HEK293 (cell line): ENCODE data around the gene C2CD4C.

ENCODE experiments used
- CTCF ChIA-PET: fragments of 350-600 bp; formaldehyde crosslinking; extraction: SDS; loops from one replicate; lab custom pipeline; 2021; ENCODE audit warnings: antibody characterized with exemption; lab: Yijun Ruan, JAX
- POLR2A ChIA-PET: fragments of 300-600 bp; formaldehyde crosslinking; extraction: SDS; loops from one replicate; lab custom pipeline; 2020; ENCODE audit warnings: antibody characterized with exemption, inconsistent platforms; lab: Yijun Ruan, JAX
- H3K27ac ChIP-seq: fragments of 200-500 bp; sonication (Bioruptor generic); 2 replicates; pipeline ENCODE4 v1.5.1; 2014; ENCODE audit warnings: low read depth, low read length, control low read depth, inconsistent platforms; ENCODE audit errors: extremely low read depth
- H3K36me3 ChIP-seq, 2 experiments: fragments of 200-500 bp in 1 of 2; sonication (Bioruptor generic) in 1 of 2; 1 replicate in 1 of 2; 2 replicates in 1 of 2; pipeline ENCODE4 v1.5.1; 2014 to 2017; ENCODE audit warnings: inconsistent platforms in 2 of 2, low read length in 2 of 2; ENCODE audit not compliant: control insufficient read depth in 2 of 2, insufficient read depth in 1 of 2
- H3K4me1 ChIP-seq: fragments of 200-500 bp; sonication (Bioruptor generic); 2 replicates; pipeline ENCODE4 v1.5.1; 2014; ENCODE audit warnings: mild to moderate bottlenecking, low read length, inconsistent platforms; ENCODE audit not compliant: control insufficient read depth, insufficient read depth
- H3K4me3 ChIP-seq: 2 replicates; pipeline ENCODE4 v1.5.1; 2011; ENCODE audit warnings: low read depth, mild to moderate bottlenecking, control low read depth, low read length, moderate library complexity
- H3K9me3 ChIP-seq: fragments of 200-500 bp; sonication (Bioruptor generic); 2 replicates; pipeline ENCODE4 v1.5.1; 2014; ENCODE audit warnings: low read depth, low read length, inconsistent platforms; ENCODE audit not compliant: control insufficient read depth, insufficient read depth
- BCL11B ChIP-seq: fragments of 450-650 bp; formaldehyde crosslinking; IDR thresholded peaks from 2 replicates; pipeline ENCODE4 v1.5.1; 2016; ENCODE audit warnings: low read depth, missing biosample characterization, missing genetic modification characterization
- KLF17 ChIP-seq: fragments of 450-650 bp; formaldehyde crosslinking; IDR thresholded peaks from 2 replicates; pipeline ENCODE4 v1.5.1; 2016; ENCODE audit warnings: missing biosample characterization, missing genetic modification characterization
- MYNN ChIP-seq: fragments of 450-650 bp; formaldehyde crosslinking; IDR thresholded peaks from 2 replicates; pipeline ENCODE4 v1.5.1; 2016; ENCODE audit warnings: missing biosample characterization, missing genetic modification characterization, borderline replicate concordance
- TSHZ1 ChIP-seq: fragments of 450-650 bp; formaldehyde crosslinking; IDR thresholded peaks from 2 replicates; pipeline ENCODE4 v1.5.1; 2016; ENCODE audit warnings: missing biosample characterization, missing genetic modification characterization, borderline replicate concordance
- ZBTB49 ChIP-seq: fragments of 450-650 bp; formaldehyde crosslinking; IDR thresholded peaks from 2 replicates; pipeline ENCODE4 v1.5.1; 2016; ENCODE audit warnings: missing biosample characterization, missing genetic modification characterization, low read depth
- ZEB2 ChIP-seq: fragments of 450-650 bp; formaldehyde crosslinking; IDR thresholded peaks from 2 replicates; pipeline ENCODE4 v1.5.1; 2016; ENCODE audit warnings: missing biosample characterization, missing genetic modification characterization
- ZNF112 ChIP-seq: fragments of 450-650 bp; formaldehyde crosslinking; IDR thresholded peaks from 2 replicates; pipeline ENCODE4 v1.5.0; 2017; ENCODE audit warnings: missing biosample characterization, missing genetic modification characterization
- ZNF24 ChIP-seq: fragments of 450-650 bp; formaldehyde crosslinking; IDR thresholded peaks from 2 replicates; pipeline ENCODE4 v1.5.1; 2016; ENCODE audit warnings: missing biosample characterization, missing genetic modification characterization
- ZNF549 ChIP-seq: fragments of 450-650 bp; IDR thresholded peaks from 2 replicates; pipeline ENCODE4 v1.5.1; 2018; ENCODE audit warnings: missing biosample characterization, missing genetic modification characterization, mild to moderate bottlenecking, inconsistent platforms, moderate library complexity
- ZNF610 ChIP-seq: fragments of 450-650 bp; formaldehyde crosslinking; IDR thresholded peaks from 2 replicates; pipeline ENCODE4 v1.5.1; 2016; ENCODE audit warnings: missing biosample characterization, missing genetic modification characterization, borderline replicate concordance
- ZNF639 ChIP-seq: fragments of 450-650 bp; formaldehyde crosslinking; IDR thresholded peaks from 2 replicates; pipeline ENCODE4 v1.5.1; 2016; ENCODE audit warnings: missing biosample characterization, missing genetic modification characterization
- ZSCAN18 ChIP-seq: fragments of 450-650 bp; formaldehyde crosslinking; IDR thresholded peaks from 2 replicates; pipeline ENCODE4 v1.5.1; 2016; ENCODE audit warnings: missing biosample characterization, missing genetic modification characterization
- ZSCAN5A ChIP-seq: fragments of 450-650 bp; formaldehyde crosslinking; IDR thresholded peaks from 2 replicates; pipeline ENCODE4 v1.5.1; 2016; ENCODE audit warnings: missing biosample characterization, missing genetic modification characterization

The C2CD4C gene

GRCh38 chr19:390386-391206 lies 18.4 kb downstream of the C2CD4C start:
- CTCF ChIA-PET: no interaction called here

More at GRCh38 chr19:390386-391206, 18.4 kb downstream of the C2CD4C start:
- H3K4me3 ChIP-seq: no peak overlapping the region
- POLR2A ChIA-PET: no interaction called here
- H3K27ac ChIP-seq: no peak overlapping the region
- no peaks in the 10 kb centered on the region for H3K4me1 ChIP-seq
- H3K36me3 ChIP-seq: no peaks in the 10 kb centered on the region
- H3K9me3 ChIP-seq: no peaks in the 10 kb centered on the region
- TF ChIP-seq ZNF610 (tag by site-specific recombination) (no peak), ZNF24 (tag by site-specific recombination) (no peak), ZEB2 (no peak), ZBTB49 (tag by site-specific recombination) (no peak), BCL11B (tag by site-specific recombination) (no peak), KLF17 (tag by site-specific recombination) (no peak), TSHZ1 (tag by site-specific recombination) (no peak), ZSCAN18 (tag by site-specific recombination) (no peak), ZNF112 (tag by site-specific recombination) (no peak), ZNF549 (tag by site-specific recombination) (no peak), MYNN (tag by site-specific recombination) (no peak), ZNF639 (no peak), ZSCAN5A (tag by site-specific recombination) (no peak)
